HG02798 (cell line): Measurements from ENCODE around the gene HAPLN1.

Experiments
- ATAC-seq: cut with Tn5 transposase; IDR thresholded peaks from one replicate; pipeline ENCODE4 v1.9.1; 2021; ENCODE audit warnings: mild to moderate bottlenecking; ENCODE audit not compliant: unreplicated experiment, poor library complexity

The HAPLN1 gene

GRCh38 chr5:83653669-83654068, 67.0 kb downstream of the HAPLN1 start:
- ATAC-seq: peak; percentile 77

GRCh38 chr5:83645936-83646335, 74.7 kb downstream of the HAPLN1 start:
- no peak for ATAC-seq

- ATAC-seq: no peak
Observed at GRCh38 chr5:83644301-83644700, 76.4 kb downstream of the HAPLN1 start.

GRCh38 chr5:83641946-83642345, 78.7 kb downstream of the HAPLN1 start:
- no peak for ATAC-seq

GRCh38 chr5:83639911-83640310, 80.7 kb downstream of the HAPLN1 start:
- ATAC-seq: no peak

GRCh38 chr5:83636156-83636555, 84.5 kb downstream of the HAPLN1 start:
- no peak for ATAC-seq

- no peak for ATAC-seq
Observed at GRCh38 chr5:83633285-83633684, 87.4 kb downstream of the HAPLN1 start.

- no peak for ATAC-seq
Observed at GRCh38 chr5:83632874-83633273, 87.8 kb downstream of the HAPLN1 start.

GRCh38 chr5:83628360-83628759, 92.3 kb downstream of the HAPLN1 start:
- ATAC-seq: no peak

GRCh38 chr5:83614841-83615240, 105.8 kb downstream of the HAPLN1 start:
- no peak for ATAC-seq

GRCh38 chr5:83608122-83608521, 112.5 kb downstream of the HAPLN1 start:
- peak; percentile 68 for ATAC-seq

- no peak for ATAC-seq
Observed at GRCh38 chr5:83595217-83595616, 125.4 kb downstream of the HAPLN1 start.

GRCh38 chr5:83590966-83591365, 129.7 kb downstream of the HAPLN1 start:
- ATAC-seq: no peak

- ATAC-seq: no peak
Observed at GRCh38 chr5:83589786-83590185, 130.9 kb downstream of the HAPLN1 start.
